ENCODE results near the gene PADI1. TPM values are rescaled to one million over a fixed set of nuclear protein-coding genes. Genes with fewer than 3 reads are reported as not detected.

Gene PADI1
- total RNA-seq, 1 donor from 2014 or later, result not detected

GRCh38 chr1:17213782-17214148, 8.8 kb downstream of the PADI1 start:
- no peak overlapping the region for H3K27ac Mint-ChIP-seq
- peaks cover 11% of the 10 kb centered on the region for H3K4me1 Mint-ChIP-seq (ENCODE audit: low read depth)
- DNase-seq (ENCODE audit: low spot score, unreplicated experiment), result no peak
- peaks cover 29% of the 10 kb centered on the region for H3K27me3 Mint-ChIP-seq
- TF ChIP-seq, protein P1, sequence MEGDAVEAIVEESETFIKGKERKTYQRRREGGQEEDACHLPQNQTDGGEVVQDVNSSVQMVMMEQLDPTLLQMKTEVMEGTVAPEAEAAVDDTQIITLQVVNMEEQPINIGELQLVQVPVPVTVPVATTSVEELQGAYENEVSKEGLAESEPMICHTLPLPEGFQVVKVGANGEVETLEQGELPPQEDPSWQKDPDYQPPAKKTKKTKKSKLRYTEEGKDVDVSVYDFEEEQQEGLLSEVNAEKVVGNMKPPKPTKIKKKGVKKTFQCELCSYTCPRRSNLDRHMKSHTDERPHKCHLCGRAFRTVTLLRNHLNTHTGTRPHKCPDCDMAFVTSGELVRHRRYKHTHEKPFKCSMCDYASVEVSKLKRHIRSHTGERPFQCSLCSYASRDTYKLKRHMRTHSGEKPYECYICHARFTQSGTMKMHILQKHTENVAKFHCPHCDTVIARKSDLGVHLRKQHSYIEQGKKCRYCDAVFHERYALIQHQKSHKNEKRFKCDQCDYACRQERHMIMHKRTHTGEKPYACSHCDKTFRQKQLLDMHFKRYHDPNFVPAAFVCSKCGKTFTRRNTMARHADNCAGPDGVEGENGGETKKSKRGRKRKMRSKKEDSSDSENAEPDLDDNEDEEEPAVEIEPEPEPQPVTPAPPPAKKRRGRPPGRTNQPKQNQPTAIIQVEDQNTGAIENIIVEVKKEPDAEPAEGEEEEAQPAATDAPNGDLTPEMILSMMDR (IDR thresholded peaks at IDR 0.05; ENCODE audit: unreplicated experiment), result no peak
- no peaks in the 10 kb centered on the region for H3K36me3 Mint-ChIP-seq (ENCODE audit: insufficient read depth)
- H3K4me3 Mint-ChIP-seq (ENCODE audit: low read depth), result no peak overlapping the region
- no peaks in the 10 kb centered on the region for H3K9me3 Mint-ChIP-seq (ENCODE audit: low read depth)

DNA sequence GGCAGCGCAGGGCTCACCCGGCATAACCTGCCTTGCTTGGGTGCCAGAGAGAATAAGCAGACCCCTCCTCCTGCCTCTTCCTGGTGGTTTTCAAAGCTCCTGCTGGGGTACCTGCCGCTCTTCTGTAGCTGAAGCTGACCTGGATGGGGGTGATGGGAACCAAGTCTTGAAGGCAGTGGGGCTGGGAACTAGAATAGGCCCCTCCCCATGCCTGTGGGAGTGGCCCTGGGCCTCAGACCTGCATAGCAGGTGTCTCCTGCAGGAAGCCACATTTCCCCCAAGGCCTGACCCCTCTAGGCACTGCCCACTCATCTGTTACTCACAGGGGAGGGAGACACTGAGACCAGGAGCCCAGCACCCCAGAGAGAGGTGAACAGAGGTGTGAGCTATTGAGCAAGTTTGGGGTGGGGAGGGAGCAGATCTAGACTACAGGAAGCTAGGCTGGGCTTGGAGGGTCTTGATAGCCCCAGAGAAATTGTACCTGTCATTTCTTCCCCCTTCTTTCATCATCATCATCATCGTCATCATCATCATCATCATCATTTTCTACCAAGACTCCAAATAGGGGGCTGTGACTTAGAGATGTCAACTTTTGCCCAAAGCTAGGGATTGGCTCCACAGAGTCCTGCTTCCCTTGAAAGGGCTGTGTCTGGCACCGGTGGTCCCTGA, 10.1 kb downstream of the PADI1 start:
- no peak overlapping the region for H3K27ac Mint-ChIP-seq
- no peak overlapping the region for H3K4me3 Mint-ChIP-seq (ENCODE audit: low read depth)
- no peak for DNase-seq (ENCODE audit: low spot score, unreplicated experiment)
- peaks cover 11% of the 10 kb centered on the region for H3K4me1 Mint-ChIP-seq (ENCODE audit: low read depth)
- TF ChIP-seq, protein P1 (IDR thresholded peaks at IDR 0.05; ENCODE audit: unreplicated experiment), result no peak
- H3K9me3 Mint-ChIP-seq (ENCODE audit: low read depth), result no peaks in the 10 kb centered on the region
- peaks cover 29% of the 10 kb centered on the region for H3K27me3 Mint-ChIP-seq
- no peaks in the 10 kb centered on the region for H3K36me3 Mint-ChIP-seq (ENCODE audit: insufficient read depth)

DNA sequence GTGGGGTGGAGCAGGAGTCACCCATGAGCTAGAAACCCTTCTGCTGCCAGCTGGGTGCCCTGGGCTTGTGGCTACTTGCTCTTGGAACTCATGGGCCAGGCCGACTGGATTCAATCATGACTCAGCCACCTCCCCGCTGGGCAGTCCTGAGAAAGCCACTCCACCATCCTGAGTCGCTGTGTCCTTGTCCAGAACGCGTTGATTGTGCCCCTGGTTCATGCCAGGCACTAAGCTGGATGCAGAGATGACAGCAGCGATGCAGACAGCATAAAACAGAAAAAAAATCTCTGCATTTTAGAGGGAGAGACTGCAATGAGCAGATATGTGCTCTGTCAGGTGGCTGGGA, 10.6 kb downstream of the PADI1 start:
- no peak overlapping the region for H3K4me3 Mint-ChIP-seq (ENCODE audit: low read depth)
- H3K9me3 Mint-ChIP-seq (ENCODE audit: low read depth), result no peaks in the 10 kb centered on the region
- peaks cover 29% of the 10 kb centered on the region for H3K27me3 Mint-ChIP-seq
- TF ChIP-seq, protein P1 (IDR thresholded peaks at IDR 0.05; ENCODE audit: unreplicated experiment), result no peak
- peaks cover 11% of the 10 kb centered on the region for H3K4me1 Mint-ChIP-seq (ENCODE audit: low read depth)
- H3K36me3 Mint-ChIP-seq (ENCODE audit: insufficient read depth), result no peaks in the 10 kb centered on the region
- no peak overlapping the region for H3K27ac Mint-ChIP-seq
- no peak for DNase-seq (ENCODE audit: low spot score, unreplicated experiment)

- TF ChIP-seq, protein P1 (IDR thresholded peaks at IDR 0.05; ENCODE audit: unreplicated experiment), result no peak
- Mint-ChIP-seq H3K4me3 (ENCODE audit: low read depth) (no peak overlapping the region), H3K4me1 (ENCODE audit: low read depth) (peaks cover 11% of the 10 kb centered on the region), H3K27ac (no peak overlapping the region), H3K36me3 (ENCODE audit: insufficient read depth) (no peaks in the 10 kb centered on the region), H3K27me3 (peaks cover 30% of the 10 kb centered on the region), H3K9me3 (ENCODE audit: low read depth) (no peaks in the 10 kb centered on the region)
- DNase-seq (ENCODE audit: low spot score, unreplicated experiment), result no peak
Observed at GRCh38 chr1:17216078-17216477, 11.2 kb downstream of the PADI1 start.

- H3K27me3 Mint-ChIP-seq, result peaks cover 39% of the 10 kb centered on the region
- H3K27ac Mint-ChIP-seq, result no peak overlapping the region
- H3K36me3 Mint-ChIP-seq (ENCODE audit: insufficient read depth), result no peaks in the 10 kb centered on the region
- TF ChIP-seq, protein P1 (IDR thresholded peaks at IDR 0.05; ENCODE audit: unreplicated experiment), result no peak
- H3K4me1 Mint-ChIP-seq (ENCODE audit: low read depth), result peaks cover 7% of the 10 kb centered on the region
- no peaks in the 10 kb centered on the region for H3K9me3 Mint-ChIP-seq (ENCODE audit: low read depth)
- DNase-seq (ENCODE audit: low spot score, unreplicated experiment), result no peak
- no peak overlapping the region for H3K4me3 Mint-ChIP-seq (ENCODE audit: low read depth)
Observed at GRCh38 chr1:17217607-17218006, 12.7 kb downstream of the PADI1 start.

Data from progenitor cell of endocrine pancreas (in vitro differentiated cells).